Measurements from ENCODE around the gene TTLL12.

TTLL12 gene

GRCh38 chr22:43225609-43226008, 38.7 kb upstream of the TTLL12 start:
- TF ChIP-seq CTCF (IDR thresholded peaks at IDR 0.05; ENCODE audit: insufficient read depth, low read depth, low read length, missing control alignments) = no peak
- DNase-seq (ENCODE audit: low read depth) = no peak
- no peak overlapping the region for H3K4me3 ChIP-seq (ENCODE audit: low read depth, low read length)

GRCh38 chr22:43222987-43223386, 36.1 kb upstream of the TTLL12 start:
- no peak for TF ChIP-seq CTCF (IDR thresholded peaks at IDR 0.05; ENCODE audit: insufficient read depth, low read depth, low read length, missing control alignments)
- H3K4me3 ChIP-seq (ENCODE audit: low read depth, low read length) = no peak overlapping the region
- DNase-seq (ENCODE audit: low read depth) = no peak

- no peak for DNase-seq (ENCODE audit: low read depth)
- H3K4me3 ChIP-seq (ENCODE audit: low read depth, low read length) = no peak overlapping the region
- TF ChIP-seq CTCF (IDR thresholded peaks at IDR 0.05; ENCODE audit: insufficient read depth, low read depth, low read length, missing control alignments) = no peak
These were observed 35.3 kb upstream of the TTLL12 start for GRCh38 chr22:43222262-43222661.

GRCh38 chr22:43220625-43221380, 33.9 kb upstream of the TTLL12 start:
- TF ChIP-seq CTCF (IDR thresholded peaks at IDR 0.05; ENCODE audit: insufficient read depth, low read depth, low read length, missing control alignments) = no peak
- DNase-seq (ENCODE audit: low read depth) = no peak
- no peak overlapping the region for H3K4me3 ChIP-seq (ENCODE audit: low read depth, low read length)

GRCh38 chr22:43218786-43219185, 31.9 kb upstream of the TTLL12 start:
- H3K4me3 ChIP-seq (ENCODE audit: low read depth, low read length) = no peak overlapping the region
- TF ChIP-seq CTCF (IDR thresholded peaks at IDR 0.05; ENCODE audit: insufficient read depth, low read depth, low read length, missing control alignments) = no peak
- no peak for DNase-seq (ENCODE audit: low read depth)

- TF ChIP-seq CTCF (IDR thresholded peaks at IDR 0.05; ENCODE audit: insufficient read depth, low read depth, low read length, missing control alignments) = no peak
- H3K4me3 ChIP-seq (ENCODE audit: low read depth, low read length) = no peak overlapping the region
- DNase-seq (ENCODE audit: low read depth) = no peak
These were observed 30.5 kb upstream of the TTLL12 start for GRCh38 chr22:43217285-43218030.

All from GM12865 (cell line).